ENCODE measurements around the gene BABAM2. TPM values are rescaled to one million over a fixed set of nuclear protein-coding genes. Genes with fewer than 3 reads are reported as not detected.
"Not testable (repeated sequence)": the region's sequence is repeated elsewhere in the genome, so short reads cannot be mapped to it uniquely, and the experiment has no call there.

Gene BABAM2
- total and polyA plus RNA-seq, 2 experiments from 2014 or later = 28.8 to 43.6 TPM

GRCh38 chr2:28252311-28252710, 361.8 kb downstream of the BABAM2 start:
- 83% methylated on average over 2 of the region's 2 CpGs for WGBS (ENCODE audit: low lambda C conversion rate, missing lambda C conversion rate)

GRCh38 chr2:28253543-28253942, 363.0 kb downstream of the BABAM2 start:
- Histone ChIP-seq H3K27ac (peak overlapping the region; percentile 19), H3K27me3 (no peaks in the 10 kb centered on the region), H3K79me2 (no peaks in the 10 kb centered on the region), H3K36me3 (replicated peaks; ENCODE audit: insufficient read depth, low read depth) (no peaks in the 10 kb centered on the region), H3K4me1 (ENCODE audit: insufficient read depth) (peaks cover 12% of the 10 kb centered on the region), H3K4me3 (no peak overlapping the region), H3K4me2 (no peak overlapping the region), H3K9me2 (replicated peaks; ENCODE audit: insufficient read depth) (no peaks in the 10 kb centered on the region), H2AFZ (no peak overlapping the region), H3K9me3 (ENCODE audit: low read depth) (no peaks in the 10 kb centered on the region), H4K20me1 (ENCODE audit: insufficient read depth, poor library complexity, severe bottlenecking) (no peaks in the 10 kb centered on the region)
- DNase-seq (ENCODE audit: low spot score) = no peak
- no peak for TF ChIP-seq CTCF (IDR thresholded peaks at IDR 0.05; ENCODE audit: poor library complexity)
- no peak for TF ChIP-seq EZH2 (IDR thresholded peaks at IDR 0.05; ENCODE audit: borderline replicate concordance)
- no peak for TF ChIP-seq EZH2phosphoT487 (IDR thresholded peaks at IDR 0.05; ENCODE audit: low read depth, severe bottlenecking, unreplicated experiment)
- 54% methylated on average over 2 of the region's 2 CpGs for WGBS (ENCODE audit: low lambda C conversion rate, missing lambda C conversion rate)

More at GRCh38 chr2:28252311-28252710, 361.8 kb downstream of the BABAM2 start:
- Histone ChIP-seq H3K4me1 (ENCODE audit: insufficient read depth) (peaks cover 12% of the 10 kb centered on the region), H3K4me2 (no peak overlapping the region), H3K9me3 (ENCODE audit: low read depth) (no peaks in the 10 kb centered on the region), H3K36me3 (replicated peaks; ENCODE audit: insufficient read depth, low read depth) (no peaks in the 10 kb centered on the region), H3K27ac (peak overlapping the region; percentile 19), H3K79me2 (no peaks in the 10 kb centered on the region), H3K4me3 (no peak overlapping the region), H4K20me1 (ENCODE audit: insufficient read depth, poor library complexity, severe bottlenecking) (no peaks in the 10 kb centered on the region), H3K9me2 (replicated peaks; ENCODE audit: insufficient read depth) (no peaks in the 10 kb centered on the region), H2AFZ (no peak overlapping the region), H3K27me3 (no peaks in the 10 kb centered on the region)
- no peak for DNase-seq (ENCODE audit: low spot score)
- TF ChIP-seq CTCF (IDR thresholded peaks at IDR 0.05; ENCODE audit: poor library complexity) (no peak), EZH2 (IDR thresholded peaks at IDR 0.05; ENCODE audit: borderline replicate concordance) (no peak), EZH2phosphoT487 (IDR thresholded peaks at IDR 0.05; ENCODE audit: low read depth, severe bottlenecking, unreplicated experiment) (no peak)

GRCh38 chr2:28255231-28255630, 364.7 kb downstream of the BABAM2 start:
- not testable (repeated sequence) for H4K20me1 ChIP-seq (ENCODE audit: insufficient read depth, poor library complexity, severe bottlenecking); H3K9me2 ChIP-seq (replicated peaks; ENCODE audit: insufficient read depth); H3K27me3 ChIP-seq; H3K4me3 ChIP-seq; H3K27ac ChIP-seq; H3K36me3 ChIP-seq (replicated peaks; ENCODE audit: insufficient read depth, low read depth); H3K9me3 ChIP-seq (ENCODE audit: low read depth); DNase-seq (ENCODE audit: low spot score); H2AFZ ChIP-seq; H3K4me2 ChIP-seq; H3K79me2 ChIP-seq
- H3K4me1 ChIP-seq (ENCODE audit: insufficient read depth) = peaks cover 12% of the 10 kb centered on the region
- WGBS (ENCODE audit: low lambda C conversion rate, missing lambda C conversion rate) = 95% methylated on average over 4 of the region's 4 CpGs

- Histone ChIP-seq H3K79me2 (no peaks in the 10 kb centered on the region), H3K9me2 (replicated peaks; ENCODE audit: insufficient read depth) (no peaks in the 10 kb centered on the region), H2AFZ (no peak overlapping the region), H3K4me1 (ENCODE audit: insufficient read depth) (peaks cover 12% of the 10 kb centered on the region), H3K27ac (no peak overlapping the region), H4K20me1 (ENCODE audit: insufficient read depth, poor library complexity, severe bottlenecking) (no peaks in the 10 kb centered on the region), H3K4me2 (no peak overlapping the region), H3K4me3 (no peak overlapping the region), H3K9me3 (ENCODE audit: low read depth) (no peaks in the 10 kb centered on the region), H3K36me3 (replicated peaks; ENCODE audit: insufficient read depth, low read depth) (no peaks in the 10 kb centered on the region), H3K27me3 (no peaks in the 10 kb centered on the region)
- no peak for TF ChIP-seq EZH2phosphoT487 (IDR thresholded peaks at IDR 0.05; ENCODE audit: low read depth, severe bottlenecking, unreplicated experiment)
- TF ChIP-seq CTCF (IDR thresholded peaks at IDR 0.05; ENCODE audit: poor library complexity) = no peak
- DNase-seq (ENCODE audit: low spot score) = no peak
- WGBS (ENCODE audit: low lambda C conversion rate, missing lambda C conversion rate) = 95% methylated on average over 3 of the region's 3 CpGs
Observed at GRCh38 chr2:28257182-28257581, 366.7 kb downstream of the BABAM2 start.

- H3K27me3 ChIP-seq; H3K36me3 ChIP-seq (replicated peaks; ENCODE audit: insufficient read depth, low read depth); H4K20me1 ChIP-seq (ENCODE audit: insufficient read depth, poor library complexity, severe bottlenecking); H3K9me3 ChIP-seq (ENCODE audit: low read depth); H3K4me1 ChIP-seq (ENCODE audit: insufficient read depth); DNase-seq (ENCODE audit: low spot score); H3K79me2 ChIP-seq; H3K4me2 ChIP-seq; H3K9me2 ChIP-seq (replicated peaks; ENCODE audit: insufficient read depth); H3K27ac ChIP-seq; H2AFZ ChIP-seq; H3K4me3 ChIP-seq: not testable (repeated sequence)
- WGBS (ENCODE audit: low lambda C conversion rate, missing lambda C conversion rate) = 91% methylated on average over 5 of the region's 5 CpGs
Observed at GRCh38 chr2:28259226-28259625, 368.7 kb downstream of the BABAM2 start.

All from hepatocyte (in vitro differentiated cells).